Hepatocyte (in vitro differentiated cells): ENCODE measurements around the gene TMEM131L.
"Not testable (repeated sequence)": the region's sequence is repeated elsewhere in the genome, so short reads cannot be mapped to it uniquely, and the experiment has no call there.

Experiments used
- EZH2 ChIP-seq: fragments of 200-600 bp; sonication (generic); IDR thresholded peaks from 2 replicates; pipeline ENCODE4 v1.6.1; 2016; ENCODE audit warnings: antibody characterized with exemption, mild to moderate bottlenecking, borderline replicate concordance
- TF ChIP-seq, protein P1 (sequence below): fragments of 200-600 bp; sonication (generic); IDR thresholded peaks from 2 replicates; pipeline ENCODE4 v1.5.1; 2016; ENCODE audit warnings: antibody characterized with exemption, mild to moderate bottlenecking; ENCODE audit not compliant: poor library complexity

GRCh38 chr4:153548907-153549306, 82.7 kb downstream of the TMEM131L start:
- TF ChIP-seq, protein P1, sequence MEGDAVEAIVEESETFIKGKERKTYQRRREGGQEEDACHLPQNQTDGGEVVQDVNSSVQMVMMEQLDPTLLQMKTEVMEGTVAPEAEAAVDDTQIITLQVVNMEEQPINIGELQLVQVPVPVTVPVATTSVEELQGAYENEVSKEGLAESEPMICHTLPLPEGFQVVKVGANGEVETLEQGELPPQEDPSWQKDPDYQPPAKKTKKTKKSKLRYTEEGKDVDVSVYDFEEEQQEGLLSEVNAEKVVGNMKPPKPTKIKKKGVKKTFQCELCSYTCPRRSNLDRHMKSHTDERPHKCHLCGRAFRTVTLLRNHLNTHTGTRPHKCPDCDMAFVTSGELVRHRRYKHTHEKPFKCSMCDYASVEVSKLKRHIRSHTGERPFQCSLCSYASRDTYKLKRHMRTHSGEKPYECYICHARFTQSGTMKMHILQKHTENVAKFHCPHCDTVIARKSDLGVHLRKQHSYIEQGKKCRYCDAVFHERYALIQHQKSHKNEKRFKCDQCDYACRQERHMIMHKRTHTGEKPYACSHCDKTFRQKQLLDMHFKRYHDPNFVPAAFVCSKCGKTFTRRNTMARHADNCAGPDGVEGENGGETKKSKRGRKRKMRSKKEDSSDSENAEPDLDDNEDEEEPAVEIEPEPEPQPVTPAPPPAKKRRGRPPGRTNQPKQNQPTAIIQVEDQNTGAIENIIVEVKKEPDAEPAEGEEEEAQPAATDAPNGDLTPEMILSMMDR: not testable (repeated sequence)
- not testable (repeated sequence) for TF ChIP-seq EZH2
